CD14-positive monocyte (primary cell): Measurements from ENCODE around the gene ZNF524. TPM values are rescaled to one million over a fixed set of nuclear protein-coding genes. Genes with fewer than 3 reads are reported as not detected.
"Not testable (repeated sequence)": the region's sequence is repeated elsewhere in the genome, so short reads cannot be mapped to it uniquely, and the experiment has no call there.

Source experiments
- DNase-seq, 3 donors: peaks; one replicate each; pipeline ENCODE4 v3.0.0-alpha.2; 2011 to 2022
- H2AFZ ChIP-seq: 2 replicates; pipeline ENCODE4 v1.6.0; 2012; ENCODE audit warnings: mild to moderate bottlenecking, low read depth, low read length, inconsistent platforms; ENCODE audit not compliant: insufficient read depth, poor library complexity, severe bottlenecking
- H3K27ac ChIP-seq, 2 donors: 1 replicate in 1 of 2; 2 replicates in 1 of 2; pipeline ENCODE4 v1.5.1; 2012 to 2013; ENCODE audit warnings: low read length in 2 of 2, control low read depth in 1 of 2, inconsistent platforms in 1 of 2, low read depth in 1 of 2, mild to moderate bottlenecking in 1 of 2
- H3K27me3 ChIP-seq, 2 donors: one replicate each; pipeline versions ENCODE4 v1.6.0 to v1.6.1; 2011 to 2013; ENCODE audit warnings: low read length in 2 of 2; ENCODE audit not compliant: control insufficient read depth in 2 of 2, insufficient read depth in 2 of 2
- H3K36me3 ChIP-seq, 2 donors: replicated peaks in 1 of 2; 1 replicate in 1 of 2; 2 replicates in 1 of 2; pipeline versions ENCODE4 v1.5.1 to v1.6.1; 2012 to 2013; ENCODE audit warnings: low read length in 2 of 2, control low read depth in 1 of 2, inconsistent platforms in 1 of 2, mild to moderate bottlenecking in 1 of 2; ENCODE audit not compliant: insufficient read depth in 2 of 2, control insufficient read depth in 1 of 2
- H3K4me1 ChIP-seq, 2 donors: 1 replicate in 1 of 2; 2 replicates in 1 of 2; pipeline versions ENCODE4 v1.5.1 to v1.6.1; 2012 to 2013; ENCODE audit warnings: low read length in 2 of 2, control low read depth in 1 of 2, inconsistent platforms in 1 of 2, mild to moderate bottlenecking in 1 of 2, moderate library complexity in 1 of 2; ENCODE audit not compliant: insufficient read depth in 2 of 2, control insufficient read depth in 1 of 2
- H3K4me2 ChIP-seq: replicated peaks from 2 replicates; pipeline ENCODE3; 2012; ENCODE audit warnings: low read length, moderate library complexity, mild to moderate bottlenecking; ENCODE audit not compliant: poor library complexity, severe bottlenecking; ENCODE audit errors: extremely low read depth
- H3K4me3 ChIP-seq, 3 experiments: fragments of 200-600 bp in 1 of 3; sonication (generic) in 1 of 3; replicated peaks in 1 of 3; 1 replicate in 2 of 3; 2 replicates in 1 of 3; pipeline ENCODE4 v1.5.1; 2011 to 2013; ENCODE audit warnings: low read length in 3 of 3, mild to moderate bottlenecking in 3 of 3, control low read depth in 2 of 3, low read depth in 2 of 3, inconsistent platforms in 1 of 3, moderate library complexity in 1 of 3
- H3K79me2 ChIP-seq: 2 replicates; pipeline ENCODE4 v1.6.0; 2012; ENCODE audit warnings: mild to moderate bottlenecking, control low read depth, inconsistent platforms, low read length, moderate library complexity; ENCODE audit not compliant: insufficient read depth
- H3K9ac ChIP-seq: 2 replicates; pipeline ENCODE4 v1.6.0; 2017; ENCODE audit warnings: low read length, mild to moderate bottlenecking; ENCODE audit not compliant: insufficient read depth, poor library complexity, severe bottlenecking
- H3K9me3 ChIP-seq, 2 donors: replicated peaks in 1 of 2; 1 replicate in 1 of 2; 2 replicates in 1 of 2; pipeline versions ENCODE4 v1.5.1 to v1.6.1; 2012 to 2013; ENCODE audit warnings: low read length in 2 of 2, control low read depth in 1 of 2; ENCODE audit not compliant: control insufficient read depth in 1 of 2, insufficient read depth in 1 of 2
- H4K20me1 ChIP-seq: 2 replicates; pipeline ENCODE4 v1.6.0; 2012; ENCODE audit warnings: mild to moderate bottlenecking, low read length, control low read depth, moderate library complexity; ENCODE audit not compliant: insufficient read depth
- H3K27ac Mint-ChIP-seq, 7 donors: one replicate each; pipeline ENCODE4 v1.8.0; 2020; ENCODE audit warnings: mild to moderate bottlenecking in 7 of 7, mixed read lengths in 7 of 7, moderate library complexity in 6 of 7, inconsistent platforms in 2 of 7
- H3K27me3 Mint-ChIP-seq, 3 donors: one replicate each; pipeline ENCODE4 v1.8.0; 2021 to 2022; ENCODE audit warnings: low read depth in 3 of 3, mild to moderate bottlenecking in 3 of 3, mixed read lengths in 3 of 3, moderate library complexity in 3 of 3, inconsistent platforms in 1 of 3
- H3K36me3 Mint-ChIP-seq, 2 donors: one replicate each; pipeline ENCODE4 v1.8.0; 2020; ENCODE audit warnings: mixed read lengths in 2 of 2, inconsistent platforms in 1 of 2, mild to moderate bottlenecking in 1 of 2
- H3K4me1 Mint-ChIP-seq: one replicate; pipeline ENCODE4 v1.8.0; 2020; ENCODE audit warnings: mild to moderate bottlenecking, mixed read lengths
- H3K4me3 Mint-ChIP-seq, 2 donors: one replicate each; pipeline ENCODE4 v1.8.0; 2020; ENCODE audit warnings: mild to moderate bottlenecking in 2 of 2, mixed read lengths in 2 of 2, moderate library complexity in 1 of 2
- H3K9me3 Mint-ChIP-seq, 7 donors: one replicate each; pipeline ENCODE4 v1.8.0; 2020 to 2022; ENCODE audit warnings: mixed read lengths in 7 of 7, mild to moderate bottlenecking in 6 of 7, moderate library complexity in 6 of 7, inconsistent platforms in 2 of 7
- CTCF ChIP-seq: fragments of 200-600 bp; IDR thresholded peaks from one replicate; pipeline ENCODE4 v1.8.0; 2022; ENCODE audit warnings: antibody characterized with exemption, mild to moderate bottlenecking
- WGBS: methylation state at CpG from one replicate; pipeline ENCODE4 v1.1.5; 2013; ENCODE audit warnings: missing lambda C conversion rate; ENCODE audit not compliant: insufficient coverage; 5-methylcytosine and 5-hydroxymethylcytosine counted together
- intact Hi-C, 2 donors: fragments of 100-400 bp; cut with micrococcal nuclease; formaldehyde crosslinking; loops; one replicate each; pipeline versions ENCODE4 v1.15.0 to v1.15.1; 2023
- polyA plus RNA-seq, 3 donors: library from polyadenylated mRNA; depleted of rRNA in 1 of 3; unstranded in 2 of 3; stranded (reverse) in 1 of 3; fragments of 300-500 nt in 2 of 3; fragments of >200 nt in 1 of 3; fragmentation: Illumina TruSeq in 2 of 3; gene quantifications; 1 replicate in 2 of 3; 2 replicates in 1 of 3; pipeline ENCODE4 v1.2.3, GENCODE V29; 2012 to 2021

ZNF524 gene
- polyA plus RNA-seq, 3 donors: 27.9 to 45.7 (median 41.8) TPM

- WGBS: no CpG with 5 or more reads among the region's 6 CpGs
- intact Hi-C loops, H3K4me3 ChIP-seq, H3K4me1 ChIP-seq, H3K9ac ChIP-seq, H3K27ac Mint-ChIP-seq, H2AFZ ChIP-seq, H3K79me2 ChIP-seq, DNase-seq, H3K4me3 Mint-ChIP-seq, H3K36me3 Mint-ChIP-seq, H3K27me3 Mint-ChIP-seq, H3K4me1 Mint-ChIP-seq, H4K20me1 ChIP-seq, H3K9me3 ChIP-seq, H3K27ac ChIP-seq, H3K27me3 ChIP-seq, H3K4me2 ChIP-seq, H3K36me3 ChIP-seq, H3K9me3 Mint-ChIP-seq: not testable (repeated sequence)
Measured at GRCh38 chr19:55573929-55574328, 26.2 kb upstream of the ZNF524 start.

GRCh38 chr19:55576746-55577145, 23.3 kb upstream of the ZNF524 start:
- Histone ChIP-seq H3K4me3 (no peak overlapping the region), H4K20me1 (no peaks in the 10 kb centered on the region), H3K9ac (no peak overlapping the region), H3K27ac (no peak overlapping the region), H3K4me1 (peaks cover 17 to 22% of the 10 kb centered on the region in 2 donors), H3K79me2 (no peaks in the 10 kb centered on the region), H3K9me3 (no peaks in the 10 kb centered on the region), H3K27me3 (no peaks in the 10 kb centered on the region), H2AFZ (no peak overlapping the region), H3K36me3 (peaks cover 0 to 2% of the 10 kb centered on the region in 2 donors), H3K4me2 (no peak overlapping the region)
- H3K27me3 Mint-ChIP-seq: peaks cover 0 to 3% (median 0%) of the 10 kb centered on the region in 3 donors
- TF ChIP-seq CTCF: no peak
- H3K27ac Mint-ChIP-seq: no peak overlapping the region
- no peak overlapping the region for H3K4me3 Mint-ChIP-seq
- intact Hi-C loops: no loop called here
- H3K9me3 Mint-ChIP-seq: peaks cover 0 to 4% (median 0%) of the 10 kb centered on the region in 7 donors
- WGBS: 100% methylated on average over 2 of the region's 5 CpGs
- H3K36me3 Mint-ChIP-seq: peaks cover 0 to 10% of the 10 kb centered on the region in 2 donors
- DNase-seq: no peak
- peaks cover 15% of the 10 kb centered on the region for H3K4me1 Mint-ChIP-seq
